HCT116 (cell line): ENCODE measurements around the gene ZFP69B. TPM values are rescaled to one million over a fixed set of nuclear protein-coding genes. Genes with fewer than 3 reads are reported as not detected.

Source experiments
- ATAC-seq: fragments of 200-7000 bp; cut with Tn5 transposase; 2 replicates; pipeline ENCODE4 v1.9.1; 2020; ENCODE audit warnings: mild to moderate bottlenecking, moderate library complexity
- BruUV-seq: library from RNA; stranded (reverse); fragments of 400-500 nt; replicated peaks from 2 replicates; lab custom pipeline; 2021; lab: Mats Ljungman, UMichigan
- CTCF ChIA-PET: fragments of 300-600 bp; sonication (Branson Sonifier 250); formaldehyde crosslinking; loops from one replicate; lab custom pipeline; 2021; ENCODE audit warnings: antibody characterized with exemption; lab: Charles Lee
- POLR2A ChIA-PET: fragments of 300-600, 350-600 bp; sonication (Branson Sonifier 250); formaldehyde crosslinking; loops from one replicate; lab custom pipeline; 2021; ENCODE audit warnings: antibody characterized with exemption; lab: Charles Lee
- RAD21 ChIA-PET, 2 experiments: fragments of 300-600 bp; sonication (Branson Sonifier 250); formaldehyde crosslinking; loops; one replicate each; lab custom pipeline; 2023; ENCODE audit warnings: low total read pairs in 2 of 2; ENCODE audit not compliant: uncharacterized antibody in 2 of 2, unreplicated experiment in 2 of 2, low non-redundant PET in 1 of 2; lab: Charles Lee
- DNase-seq: peaks from one replicate; pipeline ENCODE4 v3.0.0-alpha.2; 2010; ENCODE audit warnings: low read depth, low spot score
- H2AFZ ChIP-seq: fragments of 200-600 bp; shearing (Covaris generic), sonication (generic); 2 replicates; pipeline ENCODE4 v1.6.1; 2017; ENCODE audit warnings: low read depth, mixed run types, mixed read lengths, antibody characterized with exemption, low read length; ENCODE audit not compliant: poor library complexity, severe bottlenecking
- H3K27ac ChIP-seq: 2 replicates; pipeline ENCODE4 v1.5.1; 2012; ENCODE audit warnings: low read depth, low read length
- H3K27me3 ChIP-seq: fragments of 200-600 bp; sonication (generic); 2 replicates; pipeline ENCODE4 v1.6.1; 2016; ENCODE audit warnings: mixed run types, low read length, mixed read lengths; ENCODE audit not compliant: insufficient read depth
- H3K36me3 ChIP-seq, 2 experiments: fragments of 200-500 bp in 1 of 2; fragments of 200-600 bp in 1 of 2; sonication (Bioruptor generic) in 1 of 2; sonication (generic) in 1 of 2; 2 replicates each; pipeline versions ENCODE4 v1.5.1 to v1.6.1; 2014 to 2016; ENCODE audit warnings: low read length in 2 of 2, inconsistent platforms in 1 of 2, mixed read lengths in 1 of 2, mixed run types in 1 of 2; ENCODE audit not compliant: insufficient read depth in 2 of 2, control insufficient read depth in 1 of 2
- H3K4me1 ChIP-seq, 2 experiments: fragments of 200-600 bp in 1 of 2; sonication (generic) in 1 of 2; 2 replicates each; pipeline versions ENCODE4 v1.5.1 to v1.6.1; 2012 to 2017; ENCODE audit warnings: low read length in 2 of 2, inconsistent platforms in 1 of 2, mild to moderate bottlenecking in 1 of 2, mixed read lengths in 1 of 2, mixed run types in 1 of 2, moderate library complexity in 1 of 2; ENCODE audit not compliant: insufficient read depth in 2 of 2, control insufficient read depth in 1 of 2
- H3K4me2 ChIP-seq: fragments of 200-600 bp; sonication (generic); 2 replicates; pipeline ENCODE4 v1.6.1; 2017; ENCODE audit warnings: mixed run types, low read length, mixed read lengths
- H3K4me3 ChIP-seq, 2 experiments: fragments of 200-600 bp in 1 of 2; sonication (generic) in 1 of 2; replicated peaks in 1 of 2; 2 replicates each; pipeline ENCODE4 v1.5.1; 2011 to 2016; ENCODE audit warnings: low read length in 2 of 2, control low read depth in 1 of 2, low read depth in 1 of 2, mild to moderate bottlenecking in 1 of 2, mixed read lengths in 1 of 2, mixed run types in 1 of 2
- H3K79me2 ChIP-seq: fragments of 200-600 bp; sonication (generic); 2 replicates; pipeline ENCODE4 v1.6.1; 2017; ENCODE audit warnings: mild to moderate bottlenecking, mixed run types, low read length, moderate library complexity, mixed read lengths; ENCODE audit not compliant: insufficient read depth
- H3K9ac ChIP-seq: fragments of 200-600 bp; sonication (generic); 2 replicates; pipeline ENCODE4 v1.6.1; 2016; ENCODE audit warnings: low read length, mixed read lengths
- H3K9me2 ChIP-seq: fragments of 200-600 bp; sonication (generic), shearing (Covaris generic); 2 replicates; pipeline ENCODE4 v1.6.1; 2017; ENCODE audit warnings: mixed run types, mild to moderate bottlenecking, moderate library complexity; ENCODE audit not compliant: insufficient read depth
- H3K9me3 ChIP-seq, 2 experiments: fragments of 200-500 bp in 1 of 2; fragments of 200-600 bp in 1 of 2; sonication (Bioruptor generic) in 1 of 2; sonication (generic) in 1 of 2; 2 replicates each; pipeline ENCODE4 v1.6.1; 2014 to 2017; ENCODE audit warnings: low read length in 2 of 2, mixed read lengths in 2 of 2, inconsistent platforms in 1 of 2, low read depth in 1 of 2, mild to moderate bottlenecking in 1 of 2, mixed run types in 1 of 2, moderate library complexity in 1 of 2; ENCODE audit not compliant: control insufficient read depth in 1 of 2, insufficient read depth in 1 of 2
- H4K20me1 ChIP-seq: fragments of 200-600 bp; sonication (generic), shearing (Covaris generic); 2 replicates; pipeline ENCODE4 v1.6.1; 2017; ENCODE audit warnings: mixed run types, mild to moderate bottlenecking, moderate library complexity; ENCODE audit not compliant: insufficient read depth
- CBX3 ChIP-seq: IDR thresholded peaks from 2 replicates; pipeline ENCODE4 v1.6.1; 2012; ENCODE audit warnings: low read depth
- CEBPB ChIP-seq: IDR thresholded peaks from 2 replicates; pipeline ENCODE4 v1.6.1; 2012; ENCODE audit warnings: low read depth
- EGR1 ChIP-seq: IDR thresholded peaks from 2 replicates; pipeline ENCODE4 v1.6.1; 2012; ENCODE audit warnings: low read depth
- ELF1 ChIP-seq: IDR thresholded peaks from 2 replicates; pipeline ENCODE4 v1.6.1; 2012; ENCODE audit warnings: low read depth, borderline replicate concordance
- EZH2 ChIP-seq: fragments of 200-600 bp; sonication (generic); IDR thresholded peaks from 2 replicates; pipeline ENCODE4 v1.6.1; 2017; ENCODE audit warnings: antibody characterized with exemption, mixed run types
- EZH2phosphoT487 ChIP-seq: fragments of 200-600 bp; IDR thresholded peaks from 2 replicates; pipeline ENCODE4 v1.6.1; 2018; ENCODE audit warnings: antibody characterized with exemption, borderline replicate concordance
- FOSL1 ChIP-seq: IDR thresholded peaks from 2 replicates; pipeline ENCODE4 v1.6.1; 2012; ENCODE audit warnings: low read depth
- JUND ChIP-seq: IDR thresholded peaks from 2 replicates; pipeline ENCODE4 v1.6.1; 2012
- POLR2AphosphoS5 ChIP-seq: IDR thresholded peaks from 2 replicates; pipeline ENCODE4 v1.6.1; 2011; ENCODE audit warnings: mild to moderate bottlenecking, low read depth, low read length, moderate library complexity
- SIN3A ChIP-seq: IDR thresholded peaks from 2 replicates; pipeline ENCODE4 v1.6.1; 2012; ENCODE audit warnings: low read depth
- SRF ChIP-seq: IDR thresholded peaks from 2 replicates; pipeline ENCODE4 v1.6.1; 2012; ENCODE audit warnings: low read depth
- TCF7L2 ChIP-seq: IDR thresholded peaks from 2 replicates; pipeline ENCODE4 v1.7.0; 2011; ENCODE audit warnings: borderline replicate concordance, inconsistent platforms; ENCODE audit not compliant: insufficient read depth, insufficient read length; ENCODE audit errors: extremely low read depth
- YY1 ChIP-seq: IDR thresholded peaks from 2 replicates; pipeline ENCODE4 v1.6.1; 2011; ENCODE audit warnings: low read length, low read depth, moderate library complexity, mild to moderate bottlenecking; ENCODE audit not compliant: insufficient replicate concordance; ENCODE audit errors: extremely low read depth
- ZFX ChIP-seq: fragments of 450-650 bp; IDR thresholded peaks from 2 replicates; pipeline ENCODE4 v1.6.1; 2017
- intact Hi-C: fragments of 100-400 bp; cut with micrococcal nuclease; formaldehyde crosslinking; loops from 2 replicates; pipeline ENCODE4 v1.10.0; 2022
- total RNA-seq: library from RNA; stranded (reverse); gene quantifications from one replicate; pipeline ENCODE4 v1.2.1, GENCODE V29; 2021; ENCODE audit not compliant: unreplicated experiment
- TF ChIP-seq, protein P1 (sequence below): IDR thresholded peaks from 2 replicates; pipeline ENCODE4 v1.6.1; 2012
- TF ChIP-seq, protein P2 (sequence below): IDR thresholded peaks from 2 replicates; pipeline ENCODE4 v1.6.1; 2011; ENCODE audit warnings: mild to moderate bottlenecking, low read length, moderate library complexity; ENCODE audit not compliant: insufficient replicate concordance; ENCODE audit errors: extremely low read depth
- TF ChIP-seq, protein P3 (sequence below): IDR thresholded peaks from 2 replicates; pipeline ENCODE4 v1.6.1; 2012; ENCODE audit warnings: low read depth
- TF ChIP-seq, protein P4 (sequence below): IDR thresholded peaks from 2 replicates; pipeline ENCODE4 v1.6.1; 2012
- TF ChIP-seq, protein P5 (sequence below), 3 experiments: fragments of 200-600 bp in 1 of 3; sonication (generic) in 1 of 3; IDR thresholded peaks in 2 of 3; conservative IDR thresholded peaks in 1 of 3; 2 replicates each; pipeline ENCODE4 v1.5.1; 2012 to 2017; ENCODE audit warnings: low read depth in 2 of 3, low read length in 2 of 3, antibody characterized with exemption in 1 of 3, borderline replicate concordance in 1 of 3, control low read depth in 1 of 3, mild to moderate bottlenecking in 1 of 3, mixed read lengths in 1 of 3, mixed run types in 1 of 3, moderate library complexity in 1 of 3; ENCODE audit not compliant: insufficient read depth in 1 of 3

ZFP69B gene
- total RNA-seq, 1 experiment from 2014 or later = 0.27 TPM

DNA sequence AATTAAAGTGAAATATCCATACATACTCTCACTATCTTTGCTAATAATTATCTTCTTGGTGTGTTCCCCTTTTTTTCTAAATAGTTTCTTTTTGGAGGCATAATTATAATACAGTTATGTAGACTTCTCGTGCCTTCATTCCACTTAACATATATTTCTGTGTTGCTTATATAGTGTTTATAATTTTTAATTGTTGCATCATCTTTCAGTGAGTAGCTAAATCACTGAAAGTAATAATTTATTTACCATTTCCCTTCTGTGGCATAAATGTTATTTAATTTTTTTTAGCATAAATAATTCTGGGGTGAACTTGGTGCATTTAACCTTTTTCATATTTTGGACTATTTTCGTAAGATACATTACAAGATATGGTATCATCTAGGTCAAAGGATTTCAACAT is 38.4 kb upstream of the ZFP69B start:
- Histone ChIP-seq H3K4me3 (no peak overlapping the region), H2AFZ (no peak overlapping the region), H3K4me1 (no peaks in the 10 kb centered on the region), H3K9ac (no peak overlapping the region), H3K4me2 (no peak overlapping the region), H3K27me3 (no peaks in the 10 kb centered on the region), H4K20me1 (no peaks in the 10 kb centered on the region), H3K79me2 (no peaks in the 10 kb centered on the region), H3K9me2 (no peaks in the 10 kb centered on the region), H3K9me3 (no peaks in the 10 kb centered on the region), H3K36me3 (peaks cover 5 to 8% of the 10 kb centered on the region in 2 experiments; a peak in 1 of 4 replicates), H3K27ac (no peak overlapping the region)
- POLR2A ChIA-PET = no interaction called here
- BruUV-seq = no TSS peak
- ATAC-seq (no peak), DNase-seq (no peak)
- intact Hi-C loops = no loop called here
- RAD21 ChIA-PET = no interaction called here
- TF ChIP-seq, protein P1, sequence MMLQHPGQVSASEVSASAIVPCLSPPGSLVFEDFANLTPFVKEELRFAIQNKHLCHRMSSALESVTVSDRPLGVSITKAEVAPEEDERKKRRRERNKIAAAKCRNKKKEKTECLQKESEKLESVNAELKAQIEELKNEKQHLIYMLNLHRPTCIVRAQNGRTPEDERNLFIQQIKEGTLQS = no peak
- no peak for TF ChIP-seq CEBPB
- no peak for TF ChIP-seq EZH2
- TF ChIP-seq POLR2AphosphoS5 = no peak
- no peak for TF ChIP-seq ELF1
- no peak for TF ChIP-seq TCF7L2
- TF ChIP-seq, protein P2, sequence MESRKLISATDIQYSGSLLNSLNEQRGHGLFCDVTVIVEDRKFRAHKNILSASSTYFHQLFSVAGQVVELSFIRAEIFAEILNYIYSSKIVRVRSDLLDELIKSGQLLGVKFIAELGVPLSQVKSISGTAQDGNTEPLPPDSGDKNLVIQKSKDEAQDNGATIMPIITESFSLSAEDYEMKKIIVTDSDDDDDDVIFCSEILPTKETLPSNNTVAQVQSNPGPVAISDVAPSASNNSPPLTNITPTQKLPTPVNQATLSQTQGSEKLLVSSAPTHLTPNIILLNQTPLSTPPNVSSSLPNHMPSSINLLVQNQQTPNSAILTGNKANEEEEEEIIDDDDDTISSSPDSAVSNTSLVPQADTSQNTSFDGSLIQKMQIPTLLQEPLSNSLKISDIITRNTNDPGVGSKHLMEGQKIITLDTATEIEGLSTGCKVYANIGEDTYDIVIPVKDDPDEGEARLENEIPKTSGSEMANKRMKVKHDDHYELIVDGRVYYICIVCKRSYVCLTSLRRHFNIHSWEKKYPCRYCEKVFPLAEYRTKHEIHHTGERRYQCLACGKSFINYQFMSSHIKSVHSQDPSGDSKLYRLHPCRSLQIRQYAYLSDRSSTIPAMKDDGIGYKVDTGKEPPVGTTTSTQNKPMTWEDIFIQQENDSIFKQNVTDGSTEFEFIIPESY = no peak
- TF ChIP-seq, protein P3, sequence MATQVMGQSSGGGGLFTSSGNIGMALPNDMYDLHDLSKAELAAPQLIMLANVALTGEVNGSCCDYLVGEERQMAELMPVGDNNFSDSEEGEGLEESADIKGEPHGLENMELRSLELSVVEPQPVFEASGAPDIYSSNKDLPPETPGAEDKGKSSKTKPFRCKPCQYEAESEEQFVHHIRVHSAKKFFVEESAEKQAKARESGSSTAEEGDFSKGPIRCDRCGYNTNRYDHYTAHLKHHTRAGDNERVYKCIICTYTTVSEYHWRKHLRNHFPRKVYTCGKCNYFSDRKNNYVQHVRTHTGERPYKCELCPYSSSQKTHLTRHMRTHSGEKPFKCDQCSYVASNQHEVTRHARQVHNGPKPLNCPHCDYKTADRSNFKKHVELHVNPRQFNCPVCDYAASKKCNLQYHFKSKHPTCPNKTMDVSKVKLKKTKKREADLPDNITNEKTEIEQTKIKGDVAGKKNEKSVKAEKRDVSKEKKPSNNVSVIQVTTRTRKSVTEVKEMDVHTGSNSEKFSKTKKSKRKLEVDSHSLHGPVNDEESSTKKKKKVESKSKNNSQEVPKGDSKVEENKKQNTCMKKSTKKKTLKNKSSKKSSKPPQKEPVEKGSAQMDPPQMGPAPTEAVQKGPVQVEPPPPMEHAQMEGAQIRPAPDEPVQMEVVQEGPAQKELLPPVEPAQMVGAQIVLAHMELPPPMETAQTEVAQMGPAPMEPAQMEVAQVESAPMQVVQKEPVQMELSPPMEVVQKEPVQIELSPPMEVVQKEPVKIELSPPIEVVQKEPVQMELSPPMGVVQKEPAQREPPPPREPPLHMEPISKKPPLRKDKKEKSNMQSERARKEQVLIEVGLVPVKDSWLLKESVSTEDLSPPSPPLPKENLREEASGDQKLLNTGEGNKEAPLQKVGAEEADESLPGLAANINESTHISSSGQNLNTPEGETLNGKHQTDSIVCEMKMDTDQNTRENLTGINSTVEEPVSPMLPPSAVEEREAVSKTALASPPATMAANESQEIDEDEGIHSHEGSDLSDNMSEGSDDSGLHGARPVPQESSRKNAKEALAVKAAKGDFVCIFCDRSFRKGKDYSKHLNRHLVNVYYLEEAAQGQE = no peak
- TF ChIP-seq JUND = no peak
- TF ChIP-seq YY1 = no peak
- TF ChIP-seq FOSL1 = no peak
- TF ChIP-seq EZH2phosphoT487 = no peak
- TF ChIP-seq, protein P4, sequence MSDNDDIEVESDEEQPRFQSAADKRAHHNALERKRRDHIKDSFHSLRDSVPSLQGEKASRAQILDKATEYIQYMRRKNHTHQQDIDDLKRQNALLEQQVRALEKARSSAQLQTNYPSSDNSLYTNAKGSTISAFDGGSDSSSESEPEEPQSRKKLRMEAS = no peak
- no peak for TF ChIP-seq ZFX
- TF ChIP-seq CBX3 = no peak
- no peak for TF ChIP-seq SIN3A
- TF ChIP-seq SRF = no peak
- no peak for TF ChIP-seq EGR1
- TF ChIP-seq, protein P5, sequence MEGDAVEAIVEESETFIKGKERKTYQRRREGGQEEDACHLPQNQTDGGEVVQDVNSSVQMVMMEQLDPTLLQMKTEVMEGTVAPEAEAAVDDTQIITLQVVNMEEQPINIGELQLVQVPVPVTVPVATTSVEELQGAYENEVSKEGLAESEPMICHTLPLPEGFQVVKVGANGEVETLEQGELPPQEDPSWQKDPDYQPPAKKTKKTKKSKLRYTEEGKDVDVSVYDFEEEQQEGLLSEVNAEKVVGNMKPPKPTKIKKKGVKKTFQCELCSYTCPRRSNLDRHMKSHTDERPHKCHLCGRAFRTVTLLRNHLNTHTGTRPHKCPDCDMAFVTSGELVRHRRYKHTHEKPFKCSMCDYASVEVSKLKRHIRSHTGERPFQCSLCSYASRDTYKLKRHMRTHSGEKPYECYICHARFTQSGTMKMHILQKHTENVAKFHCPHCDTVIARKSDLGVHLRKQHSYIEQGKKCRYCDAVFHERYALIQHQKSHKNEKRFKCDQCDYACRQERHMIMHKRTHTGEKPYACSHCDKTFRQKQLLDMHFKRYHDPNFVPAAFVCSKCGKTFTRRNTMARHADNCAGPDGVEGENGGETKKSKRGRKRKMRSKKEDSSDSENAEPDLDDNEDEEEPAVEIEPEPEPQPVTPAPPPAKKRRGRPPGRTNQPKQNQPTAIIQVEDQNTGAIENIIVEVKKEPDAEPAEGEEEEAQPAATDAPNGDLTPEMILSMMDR (IDR thresholded peaks at IDR 0.05 in 2 of 3, conservative IDR thresholded peaks at IDR 0.05 in 1 of 3; ENCODE audit: borderline replicate concordance in 1 of 3, insufficient read depth in 1 of 3, low read depth in 2 of 3, low read length in 2 of 3) = no peak
- CTCF ChIA-PET = interaction anchor here (0.8 kb wide), 1 partner anchor 268 kb away, joined by 3 read pairs; no protein-coding TSS in a partner anchor
